GM20000 (cell line): Measurements from ENCODE around the gene VRTN.

Experiments
- DNase-seq: peaks from one replicate; pipeline ENCODE4 v3.0.0; 2012; ENCODE audit warnings: low spot score
- TF ChIP-seq, protein P1 (sequence below): IDR thresholded peaks from 2 replicates; pipeline ENCODE4 v1.5.1; 2012; ENCODE audit warnings: mild to moderate bottlenecking, control low read depth; ENCODE audit errors: extremely low read depth, missing control alignments

The VRTN gene

GRCh38 chr14:74391479-74391878, 43.2 kb downstream of the VRTN start:
- TF ChIP-seq, protein P1, sequence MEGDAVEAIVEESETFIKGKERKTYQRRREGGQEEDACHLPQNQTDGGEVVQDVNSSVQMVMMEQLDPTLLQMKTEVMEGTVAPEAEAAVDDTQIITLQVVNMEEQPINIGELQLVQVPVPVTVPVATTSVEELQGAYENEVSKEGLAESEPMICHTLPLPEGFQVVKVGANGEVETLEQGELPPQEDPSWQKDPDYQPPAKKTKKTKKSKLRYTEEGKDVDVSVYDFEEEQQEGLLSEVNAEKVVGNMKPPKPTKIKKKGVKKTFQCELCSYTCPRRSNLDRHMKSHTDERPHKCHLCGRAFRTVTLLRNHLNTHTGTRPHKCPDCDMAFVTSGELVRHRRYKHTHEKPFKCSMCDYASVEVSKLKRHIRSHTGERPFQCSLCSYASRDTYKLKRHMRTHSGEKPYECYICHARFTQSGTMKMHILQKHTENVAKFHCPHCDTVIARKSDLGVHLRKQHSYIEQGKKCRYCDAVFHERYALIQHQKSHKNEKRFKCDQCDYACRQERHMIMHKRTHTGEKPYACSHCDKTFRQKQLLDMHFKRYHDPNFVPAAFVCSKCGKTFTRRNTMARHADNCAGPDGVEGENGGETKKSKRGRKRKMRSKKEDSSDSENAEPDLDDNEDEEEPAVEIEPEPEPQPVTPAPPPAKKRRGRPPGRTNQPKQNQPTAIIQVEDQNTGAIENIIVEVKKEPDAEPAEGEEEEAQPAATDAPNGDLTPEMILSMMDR, result no peak
- DNase-seq, result no peak

DNA sequence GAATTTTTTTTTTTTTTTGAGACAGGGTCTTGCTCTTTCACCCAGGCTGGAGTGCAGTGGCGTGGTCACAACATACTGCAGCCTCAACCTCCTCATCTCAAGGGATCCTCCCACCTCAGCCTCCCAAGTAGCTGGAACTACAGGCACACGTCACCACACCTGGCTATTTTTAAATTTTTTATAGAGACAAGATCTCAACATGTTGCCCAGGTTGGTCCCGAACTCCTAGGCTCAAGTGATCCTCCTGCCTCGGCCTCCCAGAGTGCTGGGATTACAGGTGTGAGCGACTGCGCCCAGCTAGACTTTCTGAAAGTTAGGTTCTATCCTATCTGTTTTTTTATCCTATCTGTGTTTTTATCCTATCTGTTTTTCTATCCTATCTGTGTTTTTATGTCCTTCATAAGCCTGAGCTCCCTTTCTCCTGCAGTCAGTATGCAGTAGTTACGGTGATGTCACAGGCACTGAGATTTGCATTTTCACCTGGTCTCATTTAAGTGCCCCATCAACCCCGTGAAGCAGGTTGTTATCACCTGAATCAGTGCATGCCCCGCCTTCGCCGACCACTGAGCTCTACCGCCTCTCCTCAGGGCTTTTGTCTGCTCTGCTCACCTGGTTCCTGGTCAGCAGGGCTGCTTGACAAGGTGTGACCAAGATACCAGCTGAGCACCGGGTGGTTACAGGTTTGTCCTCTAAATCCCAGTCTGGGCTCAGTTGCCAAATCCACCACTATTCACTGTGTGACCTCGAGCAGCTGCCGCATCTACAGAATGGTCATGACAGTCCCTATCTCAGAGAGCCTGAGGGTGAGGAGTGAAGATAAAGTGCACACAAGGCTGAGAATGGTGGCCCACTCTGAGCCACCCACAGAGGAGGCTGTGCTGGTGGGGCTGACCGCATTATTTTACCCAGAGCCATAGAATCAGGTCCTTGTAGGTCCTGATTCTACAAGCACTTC, 44.6 kb downstream of the VRTN start:
- TF ChIP-seq, protein P1, result no peak
- DNase-seq, result no peak

- no peak for DNase-seq
- TF ChIP-seq, protein P1, result no peak
Measured at GRCh38 chr14:74394549-74394948, 46.3 kb downstream of the VRTN start.

GRCh38 chr14:74395094-74395493, 46.8 kb downstream of the VRTN start:
- DNase-seq, result no peak
- TF ChIP-seq, protein P1, result no peak

GRCh38 chr14:74400031-74400685, 51.9 kb downstream of the VRTN start:
- TF ChIP-seq, protein P1, result no peak

GRCh38 chr14:74400919-74401503, 52.7 kb downstream of the VRTN start:
- TF ChIP-seq, protein P1, result no peak
- no peak for DNase-seq

More at GRCh38 chr14:74400031-74400685, 51.9 kb downstream of the VRTN start:
- no peak for DNase-seq

- TF ChIP-seq, protein P1, result no peak
- peak; percentile 87 for DNase-seq
Measured at GRCh38 chr14:74401504-74402241, 53.4 kb downstream of the VRTN start.
